PC-3 (cell line): ENCODE results near the gene SPSB3. TPM values are rescaled to one million over a fixed set of nuclear protein-coding genes. Genes with fewer than 3 reads are reported as not detected.

ENCODE experiments used
- ATAC-seq: fragments of 200-7000 bp; cut with Tn5 transposase; 2 replicates; pipeline ENCODE4 v1.9.1; 2020; ENCODE audit warnings: mild to moderate bottlenecking, moderate library complexity
- BruUV-seq: library from RNA; stranded (reverse); fragments of 400-500 nt; replicated peaks from 2 replicates; lab custom pipeline; 2021; lab: Mats Ljungman, UMichigan
- CTCF ChIA-PET: fragments of 300-600 bp; sonication (Branson Sonifier 250); formaldehyde crosslinking; loops from one replicate; lab custom pipeline; 2022; ENCODE audit warnings: antibody characterized with exemption; lab: Charles Lee
- POLR2A ChIA-PET: fragments of 300-600 bp; sonication (Branson Sonifier 250); formaldehyde crosslinking; loops from one replicate; lab custom pipeline; 2022; ENCODE audit warnings: antibody characterized with exemption; ENCODE audit not compliant: unreplicated experiment; lab: Charles Lee
- DNase-seq: peaks from one replicate; pipeline ENCODE4 v3.0.0-alpha.2; 2015
- H2AFZ ChIP-seq: fragments of 300-600 bp; sonication (generic); 2 replicates; pipeline ENCODE4 v1.6.0; 2016; ENCODE audit warnings: antibody characterized with exemption, low read length
- H3F3A ChIP-seq: fragments of 300-600 bp; sonication (generic); one replicate; pipeline ENCODE4 v1.6.0; 2017; ENCODE audit warnings: antibody characterized with exemption, low read length, control low read depth, mild to moderate bottlenecking; ENCODE audit not compliant: unreplicated experiment
- H3K27ac ChIP-seq: fragments of 300-600 bp; sonication (generic); 2 replicates; pipeline ENCODE4 v1.5.1; 2016; ENCODE audit warnings: mild to moderate bottlenecking, low read length
- H3K27me3 ChIP-seq: fragments of 300-600 bp; sonication (generic); 2 replicates; pipeline ENCODE4 v1.6.1; 2016; ENCODE audit warnings: low read length, mixed read lengths
- H3K36me3 ChIP-seq: fragments of 300-600 bp; sonication (generic); 2 replicates; pipeline ENCODE4 v1.6.1; 2016; ENCODE audit warnings: low read depth, mixed run types, low read length, mixed read lengths
- H3K4me1 ChIP-seq: fragments of 300-600 bp; sonication (generic); 2 replicates; pipeline ENCODE4 v1.5.1; 2016; ENCODE audit warnings: low read length; ENCODE audit not compliant: insufficient read depth
- H3K4me2 ChIP-seq: fragments of 300-600 bp; sonication (generic); 2 replicates; pipeline ENCODE4 v1.6.0; 2016; ENCODE audit warnings: low read length
- H3K4me3 ChIP-seq: fragments of 300-600 bp; sonication (generic); 2 replicates; pipeline ENCODE4 v1.5.1; 2016; ENCODE audit warnings: mild to moderate bottlenecking, low read length, mixed read lengths
- H3K79me2 ChIP-seq: fragments of 300-600 bp; sonication (generic); 2 replicates; pipeline ENCODE4 v1.6.1; 2017; ENCODE audit warnings: low read length, mixed read lengths
- H3K9ac ChIP-seq: fragments of 300-600 bp; sonication (generic); 2 replicates; pipeline ENCODE4 v1.6.0; 2016; ENCODE audit warnings: mild to moderate bottlenecking, low read length
- H3K9me2 ChIP-seq: fragments of 300-600 bp; sonication (generic); replicated peaks from 2 replicates; pipeline ENCODE4 v1.6.1; 2016; ENCODE audit warnings: mixed run types, low read length, mixed read lengths
- H3K9me3 ChIP-seq: fragments of 300-600 bp; sonication (generic); 2 replicates; pipeline ENCODE4 v1.6.1; 2016; ENCODE audit warnings: low read length, mixed read lengths
- H4K20me1 ChIP-seq: fragments of 300-600 bp; sonication (generic); 2 replicates; pipeline ENCODE4 v1.6.1; 2016; ENCODE audit warnings: low read length, mixed read lengths
- EZH2 ChIP-seq: fragments of 300-600 bp; sonication (generic); IDR thresholded peaks from one replicate; pipeline ENCODE4 v1.6.1; 2017; ENCODE audit warnings: antibody characterized with exemption, mild to moderate bottlenecking, low read length; ENCODE audit not compliant: unreplicated experiment
- EZH2phosphoT487 ChIP-seq: fragments of 300-600 bp; sonication (generic); IDR thresholded peaks from 2 replicates; pipeline ENCODE4 v1.6.1; 2018; ENCODE audit warnings: mild to moderate bottlenecking, antibody characterized with exemption, low read length, borderline replicate concordance
- intact Hi-C: fragments of 100-400 bp; cut with micrococcal nuclease; formaldehyde crosslinking; loops from 2 replicates; pipeline ENCODE4 v1.9.0; 2023
- total RNA-seq: library from RNA; depleted of rRNA; stranded (reverse); fragments of >200 nt; gene quantifications from 2 replicates; pipeline ENCODE4 v1.2.3, GENCODE V29; 2014
- TF ChIP-seq, protein P1 (sequence below): fragments of 300-600 bp; sonication (generic); conservative IDR thresholded peaks from 2 replicates; pipeline ENCODE4 v1.5.1; 2017; ENCODE audit warnings: antibody characterized with exemption, low read depth, mild to moderate bottlenecking, low read length

Gene SPSB3
- total RNA-seq, 1 experiment from 2014 or later: 27.4 TPM

DNA sequence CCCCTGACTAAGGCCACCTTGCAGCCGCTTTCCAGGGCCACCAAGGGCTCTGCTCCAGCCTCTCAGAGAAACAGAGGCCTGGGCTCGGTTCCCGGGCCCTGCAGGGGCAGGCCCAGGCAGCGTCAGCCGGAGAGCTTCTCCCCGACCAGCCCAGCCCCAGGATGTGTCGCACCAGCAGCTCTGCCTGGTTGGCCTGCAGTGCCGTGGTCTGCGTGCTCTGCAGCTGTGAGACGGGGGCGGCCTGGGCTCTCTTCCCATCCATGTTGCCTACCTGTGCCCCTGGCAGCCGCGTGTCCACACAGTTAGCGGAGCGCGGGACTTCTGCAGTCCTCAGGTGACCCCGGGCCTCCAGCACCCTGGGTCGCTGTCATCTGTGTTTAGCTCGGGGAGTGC lies 6.3 kb upstream of the SPSB3 start:
- no peaks in the 10 kb centered on the region for H3K27me3 ChIP-seq
- no peaks in the 10 kb centered on the region for H4K20me1 ChIP-seq
- no peak overlapping the region for H3K4me3 ChIP-seq
- CTCF ChIA-PET: no interaction called here
- ATAC-seq (no peak), DNase-seq (no peak)
- no TSS peak for BruUV-seq
- intact Hi-C loops: no loop called here
- H3K9me2 ChIP-seq: no peaks in the 10 kb centered on the region
- H3K27ac ChIP-seq: no peak overlapping the region
- no peaks in the 10 kb centered on the region; the same call in 1 of the 2 replicates for H3K4me1 ChIP-seq
- POLR2A ChIA-PET: no interaction called here
- H3K9me3 ChIP-seq: no peaks in the 10 kb centered on the region
- no peaks in the 10 kb centered on the region for H3K36me3 ChIP-seq
- peaks cover 29% of the 10 kb centered on the region for H3K79me2 ChIP-seq
- H3F3A ChIP-seq: no peaks in the 10 kb centered on the region
- no peak overlapping the region for H3K4me2 ChIP-seq
- TF ChIP-seq, protein P1, sequence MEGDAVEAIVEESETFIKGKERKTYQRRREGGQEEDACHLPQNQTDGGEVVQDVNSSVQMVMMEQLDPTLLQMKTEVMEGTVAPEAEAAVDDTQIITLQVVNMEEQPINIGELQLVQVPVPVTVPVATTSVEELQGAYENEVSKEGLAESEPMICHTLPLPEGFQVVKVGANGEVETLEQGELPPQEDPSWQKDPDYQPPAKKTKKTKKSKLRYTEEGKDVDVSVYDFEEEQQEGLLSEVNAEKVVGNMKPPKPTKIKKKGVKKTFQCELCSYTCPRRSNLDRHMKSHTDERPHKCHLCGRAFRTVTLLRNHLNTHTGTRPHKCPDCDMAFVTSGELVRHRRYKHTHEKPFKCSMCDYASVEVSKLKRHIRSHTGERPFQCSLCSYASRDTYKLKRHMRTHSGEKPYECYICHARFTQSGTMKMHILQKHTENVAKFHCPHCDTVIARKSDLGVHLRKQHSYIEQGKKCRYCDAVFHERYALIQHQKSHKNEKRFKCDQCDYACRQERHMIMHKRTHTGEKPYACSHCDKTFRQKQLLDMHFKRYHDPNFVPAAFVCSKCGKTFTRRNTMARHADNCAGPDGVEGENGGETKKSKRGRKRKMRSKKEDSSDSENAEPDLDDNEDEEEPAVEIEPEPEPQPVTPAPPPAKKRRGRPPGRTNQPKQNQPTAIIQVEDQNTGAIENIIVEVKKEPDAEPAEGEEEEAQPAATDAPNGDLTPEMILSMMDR: no peak
- TF ChIP-seq EZH2 (no peak), EZH2phosphoT487 (no peak)
- H2AFZ ChIP-seq: no peak overlapping the region
- H3K9ac ChIP-seq: no peak overlapping the region

DNA sequence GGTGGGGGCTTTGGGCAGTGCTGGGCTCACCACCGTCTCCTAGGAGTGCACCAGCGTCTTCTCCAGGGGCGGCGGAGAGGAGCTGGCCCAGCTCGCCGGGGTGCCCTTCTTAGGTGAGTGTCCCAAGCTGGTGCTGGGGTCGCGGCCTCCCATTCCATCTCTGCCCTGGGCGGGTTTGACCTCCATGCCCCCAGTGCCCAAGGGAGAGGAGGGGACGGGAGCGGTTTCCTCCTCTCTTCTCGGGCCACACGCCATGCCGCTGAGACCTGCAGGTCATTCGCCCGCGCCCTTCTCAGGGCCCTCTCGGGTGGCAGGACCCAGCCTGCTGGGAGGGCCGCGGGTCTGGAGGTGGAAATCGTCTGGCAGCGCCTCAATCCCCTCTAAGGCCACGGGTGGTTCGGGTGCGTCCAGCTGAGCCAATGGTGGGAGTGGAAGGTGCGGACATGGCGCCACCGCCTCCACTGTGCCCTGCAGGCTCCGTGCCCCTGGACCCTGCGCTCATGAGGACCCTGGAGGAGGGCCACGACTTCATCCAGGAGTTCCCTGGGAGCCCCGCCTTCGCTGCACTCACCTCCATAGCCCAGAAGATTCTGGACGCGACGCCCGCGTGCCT lies 5.8 kb upstream of the SPSB3 start:
- intact Hi-C loops: no loop called here
- BruUV-seq: no TSS peak
- peaks cover 34% of the 10 kb centered on the region for H3K79me2 ChIP-seq
- ATAC-seq (no peak), DNase-seq (no peak)
- CTCF ChIA-PET: no interaction called here
- POLR2A ChIA-PET: no interaction called here
- TF ChIP-seq, protein P1: no peak
- TF ChIP-seq EZH2phosphoT487 (no peak), EZH2 (no peak)
- H3K9me2 ChIP-seq: no peaks in the 10 kb centered on the region
- no peaks in the 10 kb centered on the region for H3K9me3 ChIP-seq
- H3K4me1 ChIP-seq: no peaks in the 10 kb centered on the region; the same call in 1 of the 2 replicates
- H3K36me3 ChIP-seq: no peaks in the 10 kb centered on the region
- H3K4me2 ChIP-seq: no peak overlapping the region
- no peak overlapping the region for H2AFZ ChIP-seq
- H3K27me3 ChIP-seq: no peaks in the 10 kb centered on the region
- no peak overlapping the region for H3K4me3 ChIP-seq
- H4K20me1 ChIP-seq: no peaks in the 10 kb centered on the region
- no peak overlapping the region for H3K9ac ChIP-seq
- H3K27ac ChIP-seq: no peak overlapping the region
- no peaks in the 10 kb centered on the region for H3F3A ChIP-seq

DNA sequence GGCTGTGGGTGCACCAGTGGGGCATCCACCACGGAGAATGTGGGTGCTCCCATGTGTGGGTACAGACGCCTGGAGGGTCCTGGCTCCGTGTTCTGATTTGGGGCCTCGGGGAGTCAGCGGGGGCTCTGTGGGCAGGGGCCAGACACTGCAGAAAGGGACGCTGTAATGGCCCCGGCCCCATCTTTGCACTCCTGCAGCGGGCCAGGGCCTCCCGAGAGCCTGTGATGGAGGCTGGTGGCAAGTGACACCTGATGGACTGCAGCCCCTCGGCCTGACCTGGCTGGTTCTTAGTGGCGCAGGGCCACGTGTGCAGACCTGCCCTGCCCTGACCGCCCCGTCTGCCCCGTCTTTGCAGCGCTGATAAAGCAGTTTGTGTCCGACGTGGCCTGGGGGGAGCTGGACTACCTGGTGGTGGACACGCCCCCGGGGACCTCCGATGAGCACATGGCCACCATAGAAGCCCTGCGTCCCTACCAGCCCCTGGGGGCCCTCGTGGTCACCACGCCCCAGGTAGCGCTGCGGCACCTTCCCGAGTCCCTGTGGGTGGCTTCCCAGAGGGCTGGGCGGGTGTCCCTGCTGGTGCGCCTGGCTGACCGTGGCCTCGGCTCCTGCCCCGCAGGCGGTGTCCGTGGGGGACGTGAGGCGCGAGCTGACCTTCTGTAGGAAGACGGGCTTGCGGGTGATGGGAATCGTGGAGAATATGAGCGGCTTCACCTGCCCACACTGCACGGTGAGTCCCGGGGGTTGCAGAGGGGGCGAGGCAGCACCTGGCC lies 5.1 kb upstream of the SPSB3 start:
- no peak for ATAC-seq
- Histone ChIP-seq H3K9ac (no peak overlapping the region), H3K27me3 (no peaks in the 10 kb centered on the region), H2AFZ (no peak overlapping the region), H3K4me3 (no peak overlapping the region), H3K4me2 (no peak overlapping the region), H3K9me2 (no peaks in the 10 kb centered on the region), H3K4me1 (no peaks in the 10 kb centered on the region; the same call in 1 of the 2 replicates), H3K27ac (no peak overlapping the region), H3K36me3 (no peaks in the 10 kb centered on the region), H3F3A (no peaks in the 10 kb centered on the region), H4K20me1 (no peaks in the 10 kb centered on the region), H3K79me2 (peaks cover 37% of the 10 kb centered on the region), H3K9me3 (no peaks in the 10 kb centered on the region)
- BruUV-seq: no TSS peak
- TF ChIP-seq, protein P1: no peak
- TF ChIP-seq EZH2phosphoT487: no peak
- TF ChIP-seq EZH2: no peak
- ChIA-PET POLR2A (no interaction called here), CTCF (no interaction called here)
- intact Hi-C loops: no loop called here
- no peak for DNase-seq
